Subcutaneous abdominal adipose tissue (tissue), 5 donors: ENCODE data around the gene STK32B.

Experiments used
- H3K27ac ChIP-seq: one replicate; pipeline ENCODE4 v1.7.0; 2013; ENCODE audit warnings: low read depth, mild to moderate bottlenecking, inconsistent platforms, low read length, moderate library complexity
- H3K27me3 ChIP-seq, 5 donors: one replicate each; pipeline ENCODE4 v1.7.0; 2013; ENCODE audit warnings: low read length in 5 of 5, inconsistent platforms in 1 of 5; ENCODE audit not compliant: control insufficient read depth in 5 of 5, insufficient read depth in 4 of 5
- H3K36me3 ChIP-seq, 5 donors: one replicate each; pipeline ENCODE4 v1.7.0; 2013; ENCODE audit warnings: low read length in 5 of 5; ENCODE audit not compliant: control insufficient read depth in 5 of 5, insufficient read depth in 5 of 5
- H3K4me1 ChIP-seq, 5 donors: one replicate each; pipeline ENCODE4 v1.7.0; 2013; ENCODE audit warnings: low read length in 5 of 5, mild to moderate bottlenecking in 3 of 5, moderate library complexity in 1 of 5; ENCODE audit not compliant: control insufficient read depth in 5 of 5, insufficient read depth in 5 of 5
- H3K4me3 ChIP-seq, 5 donors: one replicate each; pipeline ENCODE4 v1.7.0; 2013; ENCODE audit warnings: low read length in 5 of 5, low read depth in 1 of 5
- H3K9ac ChIP-seq, 5 donors: one replicate each; pipeline ENCODE4 v1.7.0; 2013; ENCODE audit warnings: low read length in 5 of 5, mild to moderate bottlenecking in 4 of 5, moderate library complexity in 3 of 5
- H3K9me3 ChIP-seq, 5 donors: one replicate each; pipeline ENCODE4 v1.7.0; 2013; ENCODE audit warnings: low read length in 5 of 5; ENCODE audit not compliant: control insufficient read depth in 5 of 5
- donor health status: healthy.
- donor health status: healthy.
- donor health status: healthy.
- donor health status: healthy.
- donor health status: healthy.

Gene STK32B

GRCh38 chr4:5524446-5525299, 473.4 kb downstream of the STK32B start:
- H3K4me1 ChIP-seq = peaks cover 0 to 9% (median 7%) of the 10 kb centered on the region in 5 donors
- no peak overlapping the region for H3K27ac ChIP-seq
- no peaks in the 10 kb centered on the region for H3K27me3 ChIP-seq
- H3K9ac ChIP-seq = no peak overlapping the region
- H3K4me3 ChIP-seq = no peak overlapping the region
- peaks cover 0 to 2% (median 0%) of the 10 kb centered on the region in 5 donors for H3K9me3 ChIP-seq
- H3K36me3 ChIP-seq = peaks cover 0 to 8% (median 0%) of the 10 kb centered on the region in 5 donors

- peaks cover 0 to 9% (median 0%) of the 10 kb centered on the region in 5 donors for H3K36me3 ChIP-seq
- peaks cover 0 to 9% (median 7%) of the 10 kb centered on the region in 5 donors for H3K4me1 ChIP-seq
- H3K9me3 ChIP-seq = peaks cover 0 to 2% (median 0%) of the 10 kb centered on the region in 5 donors
- no peak overlapping the region for H3K27ac ChIP-seq
- H3K9ac ChIP-seq = no peak overlapping the region
- H3K27me3 ChIP-seq = no peaks in the 10 kb centered on the region
- H3K4me3 ChIP-seq = no peak overlapping the region
Measured at GRCh38 chr4:5526080-5526846, 475.0 kb downstream of the STK32B start.

GRCh38 chr4:5527211-5527610, 475.9 kb downstream of the STK32B start:
- no peak overlapping the region for H3K27ac ChIP-seq
- H3K27me3 ChIP-seq = no peaks in the 10 kb centered on the region
- H3K4me3 ChIP-seq = no peak overlapping the region
- peaks cover 0 to 2% (median 0%) of the 10 kb centered on the region in 5 donors for H3K9me3 ChIP-seq
- peaks cover 0 to 11% (median 0%) of the 10 kb centered on the region in 5 donors for H3K36me3 ChIP-seq
- peaks cover 0 to 9% (median 7%) of the 10 kb centered on the region in 5 donors for H3K4me1 ChIP-seq
- no peak overlapping the region for H3K9ac ChIP-seq

GRCh38 chr4:5528031-5528436, 476.8 kb downstream of the STK32B start:
- no peak overlapping the region for H3K9ac ChIP-seq
- H3K27ac ChIP-seq = no peak overlapping the region
- no peak overlapping the region for H3K4me3 ChIP-seq
- peaks cover 0 to 11% (median 0%) of the 10 kb centered on the region in 5 donors for H3K36me3 ChIP-seq
- H3K27me3 ChIP-seq = no peaks in the 10 kb centered on the region
- H3K9me3 ChIP-seq = peaks cover 0 to 2% (median 0%) of the 10 kb centered on the region in 5 donors
- H3K4me1 ChIP-seq = peaks cover 0 to 9% (median 7%) of the 10 kb centered on the region in 5 donors

GRCh38 chr4:5532100-5532499, 480.8 kb downstream of the STK32B start:
- Histone ChIP-seq H3K27ac (no peak overlapping the region), H3K9ac (no peak overlapping the region), H3K4me3 (no peak overlapping the region), H3K9me3 (peaks cover 0 to 9% (median 8%) of the 10 kb centered on the region in 5 donors), H3K4me1 (no peaks in the 10 kb centered on the region), H3K27me3 (no peaks in the 10 kb centered on the region), H3K36me3 (peaks cover 0 to 18% (median 3%) of the 10 kb centered on the region in 5 donors)

GRCh38 chr4:5539584-5539983, 488.3 kb downstream of the STK32B start:
- Histone ChIP-seq H3K9me3 (peaks cover 0 to 9% (median 8%) of the 10 kb centered on the region in 5 donors), H3K36me3 (no peaks in the 10 kb centered on the region), H3K4me3 (no peak overlapping the region), H3K27me3 (no peaks in the 10 kb centered on the region), H3K9ac (no peak overlapping the region), H3K4me1 (no peaks in the 10 kb centered on the region), H3K27ac (no peak overlapping the region)

GRCh38 chr4:5541169-5541568, 489.9 kb downstream of the STK32B start:
- Histone ChIP-seq H3K4me3 (no peak overlapping the region), H3K4me1 (no peaks in the 10 kb centered on the region), H3K36me3 (no peaks in the 10 kb centered on the region), H3K9me3 (no peaks in the 10 kb centered on the region), H3K9ac (no peak overlapping the region), H3K27me3 (no peaks in the 10 kb centered on the region), H3K27ac (no peak overlapping the region)

- Histone ChIP-seq H3K36me3 (no peaks in the 10 kb centered on the region), H3K9me3 (peaks cover 0 to 6% (median 0%) of the 10 kb centered on the region in 5 donors), H3K27ac (no peak overlapping the region), H3K27me3 (no peaks in the 10 kb centered on the region), H3K4me1 (no peaks in the 10 kb centered on the region), H3K4me3 (no peak overlapping the region), H3K9ac (no peak overlapping the region)
Measured at GRCh38 chr4:5543681-5544080, 492.4 kb downstream of the STK32B start.

- Histone ChIP-seq H3K27ac (no peak overlapping the region), H3K9me3 (peaks cover 0 to 6% (median 0%) of the 10 kb centered on the region in 5 donors), H3K9ac (no peak overlapping the region), H3K36me3 (no peaks in the 10 kb centered on the region), H3K4me3 (no peak overlapping the region), H3K27me3 (no peaks in the 10 kb centered on the region), H3K4me1 (no peaks in the 10 kb centered on the region)
Measured at GRCh38 chr4:5544762-5545161, 493.5 kb downstream of the STK32B start.

- Histone ChIP-seq H3K36me3 (peaks cover 0 to 3% (median 0%) of the 10 kb centered on the region in 5 donors), H3K27ac (no peak overlapping the region), H3K4me1 (no peaks in the 10 kb centered on the region), H3K4me3 (no peak overlapping the region), H3K9me3 (peaks cover 0 to 6% (median 0%) of the 10 kb centered on the region in 5 donors), H3K9ac (no peak overlapping the region), H3K27me3 (no peaks in the 10 kb centered on the region)
Measured at GRCh38 chr4:5545271-5545670, 494.0 kb downstream of the STK32B start.
